Heart left ventricle (tissue), 16 donors: ENCODE data around the gene RPS2. TPM values are rescaled to one million over a fixed set of nuclear protein-coding genes. Genes with fewer than 3 reads are reported as not detected.
A peak's percentile ranks its signal among the peaks of the same experiment; 100 is the strongest.
"Not testable (repeated sequence)": the region's sequence is repeated elsewhere in the genome, so short reads cannot be mapped to it uniquely, and the experiment has no call there.

Experiments used
- ATAC-seq, 4 donors: fragments of 200-7000 bp; cut with Tn5 transposase; one replicate each; pipeline ENCODE4 v1.9.1; 2020 to 2022; ENCODE audit warnings: moderate library complexity in 4 of 4, mild to moderate bottlenecking in 3 of 4, moderate number of reproducible peaks in 1 of 4
- DNase-seq, 5 donors: peaks; one replicate each; pipeline ENCODE4 v3.0.0-alpha.2; 2020
- H3K27ac ChIP-seq, 12 donors: fragments of 200-600 bp; sonication (generic) in 4 of 12; one replicate each; pipeline versions ENCODE4 v1.5.0 to v1.8.0; 2016 to 2022; ENCODE audit warnings: mild to moderate bottlenecking in 2 of 12
- H3K27me3 ChIP-seq, 9 donors: fragments of 200-600 bp; sonication (generic) in 2 of 9; one replicate each; pipeline versions ENCODE4 v1.5.1 to v1.8.0; 2016 to 2022; ENCODE audit warnings: mild to moderate bottlenecking in 3 of 9
- H3K36me3 ChIP-seq, 9 donors: fragments of 200-600 bp; sonication (generic) in 2 of 9; one replicate each; pipeline versions ENCODE4 v1.5.0 to v1.8.0; 2018 to 2022; ENCODE audit warnings: mild to moderate bottlenecking in 2 of 9
- H3K4me1 ChIP-seq, 12 donors: fragments of 200-600 bp; sonication (generic) in 4 of 12; one replicate each; pipeline versions ENCODE4 v1.5.0 to v1.8.0; 2016 to 2022; ENCODE audit warnings: mild to moderate bottlenecking in 3 of 12
- H3K4me3 ChIP-seq, 12 donors: fragments of 200-600 bp; sonication (generic) in 4 of 12; one replicate each; pipeline versions ENCODE4 v1.5.0 to v1.8.0; 2017 to 2022; ENCODE audit warnings: mild to moderate bottlenecking in 9 of 12, moderate library complexity in 4 of 12
- H3K9me3 ChIP-seq, 12 donors: fragments of 200-600 bp; sonication (generic) in 4 of 12; one replicate each; pipeline versions ENCODE4 v1.5.0 to v1.8.0; 2016 to 2022; ENCODE audit warnings: mild to moderate bottlenecking in 1 of 12
- POLR2A ChIP-seq, 2 donors: fragments of 450-650 bp; IDR thresholded peaks; one replicate each; pipeline ENCODE4 v1.6.1; 2017; ENCODE audit warnings: antibody characterized with exemption in 2 of 2, mild to moderate bottlenecking in 2 of 2, moderate library complexity in 2 of 2
- WGBS, 4 donors: extraction: QIAGEN DNeasy Blood & Tissue Kit in 2 of 4; methylation state at CpG; one replicate each; pipeline versions ENCODE4 v1.1.5 to v1.1.7; 2013 to 2018; 5-methylcytosine and 5-hydroxymethylcytosine counted together
- intact Hi-C, 10 donors: fragments of 100-400 bp; cut with DNase I; formaldehyde crosslinking; loops; one replicate each; pipeline versions ENCODE4 v1.11.1 to v1.14.2; 2022
- polyA plus RNA-seq, 2 donors: library from polyadenylated mRNA; stranded (reverse); fragments of 200-250 nt; gene quantifications; one replicate each; pipeline ENCODE4 v1.2.3, GENCODE V29; 2013
- total RNA-seq, 9 donors: library from RNA; depleted of rRNA in 2 of 9; stranded (reverse); fragments of >200 nt in 2 of 9; fragmentation: NEBNext Ultra II Directional in 3 of 9; extraction: Animal tissue kit (Norgen Biotek cat#: 25700) in 3 of 9; gene quantifications; one replicate each; pipeline versions ENCODE4 v1.1.0 to v1.2.4, GENCODE V29; 2016 to 2023
- TF ChIP-seq, protein P1 (sequence below), 12 donors: fragments of 200-600 bp; sonication (generic) in 4 of 12; IDR thresholded peaks; one replicate each; pipeline versions ENCODE4 v1.5.0 to v1.8.0; 2018 to 2022; ENCODE audit warnings: antibody characterized with exemption in 12 of 12, mild to moderate bottlenecking in 5 of 12
- donor health status: ischemic (EF 13 %, LVEDD 7.1; RV severe dilation, severe dysfunction).
- donor health status: healthy with polysubstance abuse.
- donor health status: DM: no; HTN: yes; CAD: no.
- donor health status: DM: no; HTN: no; CAD: no.
- donor health status: ischemic (EF 25% LVEDD 6.9; RV normal size, moderate dysfunction).
- donor health status: ischemic (EF 25% LVEDD 5.7; RV mildly dilated, moderate dysfunction).
- donor health status: healthy.
- donor health status: DM: yes; HTN: yes; CAD: no.
- donor health status: ischemic (EF 35%, LVEDD 5.7; RV mildly dilated, moderate dysfunction).
- donor health status: nonischemic (EF 11% LVEDD 7.7; RV severe dilation, severe dysfunction).
- donor health status: DM: yes; HTN: yes; CAD: no.
- donor health status: PGD.
- donor health status: ischemic (EF 29% LVEDD 5.4; RV normal size, mild dysfunction).
- donor health status: nonischemic (EF 23%, LVEDD 6.1; RV moderate dilation, normal function).

RPS2 gene
- total and polyA plus RNA-seq, 11 donors: 673 to 2,484 (median 1,002) TPM

DNA sequence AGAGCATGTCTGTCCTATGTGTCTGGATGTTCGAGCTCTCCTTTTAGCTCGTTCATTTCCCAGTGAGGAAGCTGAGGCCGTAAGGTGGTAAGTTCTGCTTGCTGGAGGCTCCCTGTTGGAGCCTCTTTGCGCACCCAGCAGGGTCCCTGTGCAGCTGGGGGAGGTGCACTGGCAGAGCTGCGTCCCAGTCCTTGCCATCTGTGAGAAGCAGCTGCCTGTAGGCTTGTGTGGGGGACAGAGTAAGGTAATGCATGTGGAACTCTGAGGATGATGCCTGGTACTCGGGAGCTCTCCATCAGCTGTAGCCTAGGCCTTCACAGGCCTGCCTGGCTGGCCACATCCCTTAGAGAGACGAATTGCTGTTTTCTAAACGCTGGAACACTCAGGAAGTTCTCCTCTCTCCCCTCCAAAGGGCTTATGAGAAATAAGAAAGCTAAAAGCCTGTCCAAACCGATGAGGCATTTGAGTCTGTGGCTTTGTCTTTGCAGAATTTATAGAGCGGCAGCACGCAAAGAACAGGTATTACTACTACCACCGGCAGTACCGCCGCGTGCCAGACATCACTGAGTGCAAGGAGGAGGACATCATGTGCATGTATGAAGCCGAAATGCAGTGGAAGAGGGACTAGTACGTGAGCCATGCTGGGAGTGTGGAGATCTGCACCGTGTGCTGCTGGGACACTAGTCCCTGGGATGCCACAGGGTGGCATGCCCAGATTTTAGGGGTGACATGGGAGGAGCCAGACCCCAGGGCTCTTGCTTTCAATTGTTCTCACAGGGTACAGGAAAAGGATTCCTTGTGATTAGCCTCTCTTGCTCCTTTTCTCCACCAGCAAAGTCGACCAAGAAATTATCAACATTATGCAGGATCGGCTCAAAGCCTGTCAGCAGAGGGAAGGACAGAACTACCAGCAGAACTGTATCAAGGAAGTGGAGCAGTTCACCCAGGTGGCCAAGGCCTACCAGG is 3.7 kb downstream of the RPS2 start:
- WGBS, 4 donors: 42 to 54% (median 51%) methylated on average over 20 of the region's 20 CpGs
- intact Hi-C loops: loop anchor here in 1 of 10 donors (1.0 kb wide), 1 partner anchor 18 kb away; the partner anchor contains the start of gene MSRB1
- ATAC-seq: no peak
- no peak for TF ChIP-seq POLR2A (IDR thresholded peaks at IDR 0.05)
- peaks cover 0 to 33% (median 31%) of the 10 kb centered on the region in 9 donors for H3K36me3 ChIP-seq
- H3K9me3 ChIP-seq: no peaks in the 10 kb centered on the region
- H3K4me3 ChIP-seq: peak overlapping the region in 10 of 12 donors; percentile 69 to 100 (median 92)
- no peak for DNase-seq
- H3K27me3 ChIP-seq: no peaks in the 10 kb centered on the region
- H3K27ac ChIP-seq: peak overlapping the region in 9 of 12 donors; percentile 11 to 99 (median 94)
- peaks cover 7 to 51% (median 35%) of the 10 kb centered on the region in 12 donors for H3K4me1 ChIP-seq

DNA sequence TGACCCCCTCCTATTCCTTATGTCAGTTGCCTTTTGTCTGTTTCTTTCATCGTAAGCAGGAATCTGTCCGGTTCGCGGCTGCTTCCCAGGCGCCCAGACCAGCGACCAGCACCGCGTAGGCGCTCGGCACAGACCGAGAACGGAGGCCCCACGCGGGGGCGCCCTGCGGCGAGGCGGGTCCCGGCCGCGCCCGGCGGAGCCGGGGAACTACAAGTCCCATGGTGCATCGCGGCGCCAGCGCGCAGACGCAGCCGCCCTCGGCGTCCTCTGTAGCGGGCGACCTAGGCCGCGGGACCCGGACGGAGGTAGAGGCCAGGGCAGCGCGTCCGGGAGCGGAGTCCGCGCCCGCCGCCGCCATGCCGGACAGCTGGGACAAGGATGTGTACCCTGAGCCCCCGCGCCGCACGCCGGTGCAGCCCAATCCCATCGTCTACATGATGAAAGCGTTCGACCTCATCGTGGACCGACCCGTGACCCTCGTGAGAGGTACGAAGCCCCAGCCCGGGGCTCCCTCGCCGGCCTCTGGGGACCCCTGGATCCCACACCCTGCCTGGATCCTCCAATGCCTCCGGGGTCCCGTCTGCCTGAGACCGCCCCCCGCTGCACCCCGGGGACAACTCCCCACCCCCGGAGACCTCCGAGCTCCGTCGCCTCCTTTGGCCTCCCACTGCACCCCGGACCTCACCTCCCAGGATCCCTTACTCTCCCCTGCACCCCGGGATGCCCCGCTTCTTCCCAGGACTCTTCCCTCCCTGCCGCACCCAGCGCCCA is 5.2 kb downstream of the RPS2 start, which contains the start of gene NDUFB10:
Gene NDUFB10 (plus strand): TSS at position 270 of the 771 bp plus-strand sequence. CDS start 87 bp downstream, at position 357.
- H3K36me3 ChIP-seq: peaks cover 0 to 33% (median 31%) of the 10 kb centered on the region in 9 donors
- peak within 1 kb of the TSS; percentile 87 to 99 (median 94) for H3K27ac ChIP-seq
- intact Hi-C loops: no loop called here
- DNase-seq: peak; percentile 94 to 98 (median 96)
- ATAC-seq: peak; percentile 77 to 91 (median 90)
- no peaks in the 10 kb centered on the region for H3K27me3 ChIP-seq
- 0 to 1% (median 1%) methylated on average over 42 to 79 of the region's 79 CpGs for WGBS, 4 donors
- H3K4me3 ChIP-seq: peak within 1 kb of the TSS; percentile 68 to 100 (median 90)
- H3K9me3 ChIP-seq: no peaks in the 10 kb centered on the region
- TF ChIP-seq, protein P1, sequence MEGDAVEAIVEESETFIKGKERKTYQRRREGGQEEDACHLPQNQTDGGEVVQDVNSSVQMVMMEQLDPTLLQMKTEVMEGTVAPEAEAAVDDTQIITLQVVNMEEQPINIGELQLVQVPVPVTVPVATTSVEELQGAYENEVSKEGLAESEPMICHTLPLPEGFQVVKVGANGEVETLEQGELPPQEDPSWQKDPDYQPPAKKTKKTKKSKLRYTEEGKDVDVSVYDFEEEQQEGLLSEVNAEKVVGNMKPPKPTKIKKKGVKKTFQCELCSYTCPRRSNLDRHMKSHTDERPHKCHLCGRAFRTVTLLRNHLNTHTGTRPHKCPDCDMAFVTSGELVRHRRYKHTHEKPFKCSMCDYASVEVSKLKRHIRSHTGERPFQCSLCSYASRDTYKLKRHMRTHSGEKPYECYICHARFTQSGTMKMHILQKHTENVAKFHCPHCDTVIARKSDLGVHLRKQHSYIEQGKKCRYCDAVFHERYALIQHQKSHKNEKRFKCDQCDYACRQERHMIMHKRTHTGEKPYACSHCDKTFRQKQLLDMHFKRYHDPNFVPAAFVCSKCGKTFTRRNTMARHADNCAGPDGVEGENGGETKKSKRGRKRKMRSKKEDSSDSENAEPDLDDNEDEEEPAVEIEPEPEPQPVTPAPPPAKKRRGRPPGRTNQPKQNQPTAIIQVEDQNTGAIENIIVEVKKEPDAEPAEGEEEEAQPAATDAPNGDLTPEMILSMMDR (IDR thresholded peaks at IDR 0.05): peak; percentile 50 to 92 (median 76)
- peak; percentile 89 to 99 for TF ChIP-seq POLR2A (IDR thresholded peaks at IDR 0.05)
- peaks cover 7 to 44% (median 29%) of the 10 kb centered on the region in 12 donors for H3K4me1 ChIP-seq

DNA sequence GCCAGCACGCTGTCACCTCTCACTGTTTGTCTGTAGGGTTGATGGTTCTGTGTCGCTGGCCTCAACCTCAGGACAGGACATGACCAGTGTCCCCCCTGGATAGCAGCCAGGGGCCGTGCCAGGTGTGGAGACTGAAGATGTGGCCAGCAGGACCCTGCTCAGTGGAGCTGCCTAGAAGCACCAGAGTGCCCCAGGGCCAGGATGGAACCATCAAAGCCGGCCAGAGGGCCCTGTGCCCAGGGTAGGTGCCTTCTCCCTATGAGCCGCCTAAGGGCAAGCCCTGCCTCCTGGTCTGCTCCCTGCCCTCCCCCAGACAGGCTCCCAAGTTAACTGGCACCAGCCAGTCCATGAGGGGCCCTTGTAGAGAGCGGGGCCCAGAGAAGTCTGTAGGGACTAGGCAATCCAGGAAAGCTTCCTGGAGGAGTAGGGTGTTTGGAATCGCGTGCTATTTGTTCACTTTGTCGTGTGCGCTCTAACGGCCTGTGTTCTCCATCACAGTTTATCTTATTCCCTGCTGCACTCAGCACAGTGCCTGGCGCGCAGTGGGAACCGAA is 5.8 kb downstream of the RPS2 start:
- Histone ChIP-seq H3K27ac (peak overlapping the region in 11 of 12 donors; percentile 87 to 99 (median 94)), H3K9me3 (no peaks in the 10 kb centered on the region), H3K4me3 (peak overlapping the region in 10 of 12 donors; percentile 68 to 100 (median 90)), H3K4me1 (peaks cover 7 to 43% (median 26%) of the 10 kb centered on the region in 12 donors), H3K36me3 (peaks cover 0 to 33% (median 29%) of the 10 kb centered on the region in 9 donors), H3K27me3 (no peaks in the 10 kb centered on the region)
- DNase-seq (peak in 1 of 5 donors; percentile 48), ATAC-seq (peak in 2 of 4 donors; percentile 0 to 3)
- WGBS, 4 donors: 19 to 37% (median 33%) methylated on average over 8 to 14 of the region's 14 CpGs
- intact Hi-C loops: no loop called here
- TF ChIP-seq, protein P1 (IDR thresholded peaks at IDR 0.05): no peak
- TF ChIP-seq POLR2A (IDR thresholded peaks at IDR 0.05): no peak

DNA sequence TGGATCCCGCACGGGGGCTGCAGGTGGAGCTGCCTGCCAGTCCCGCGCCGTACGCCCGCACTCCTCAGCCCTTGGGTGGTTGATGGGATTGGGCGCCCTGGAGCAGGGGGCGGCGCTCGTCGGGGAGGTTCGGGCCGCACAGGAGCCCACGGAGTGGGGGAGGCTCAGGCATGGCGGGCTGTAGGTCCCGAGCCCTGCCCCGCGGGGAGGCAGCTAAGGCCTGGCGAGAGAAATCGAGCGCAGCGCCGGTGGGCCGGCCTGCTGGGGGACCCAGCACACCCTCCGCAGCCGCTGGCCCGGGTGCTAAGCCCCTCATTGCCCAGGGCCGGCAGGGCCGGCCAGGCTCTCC is 6.5 kb downstream of the RPS2 start:
- peak in 1 of 5 donors; percentile 23 for DNase-seq
- H3K4me3 ChIP-seq, H3K27ac ChIP-seq, ATAC-seq, intact Hi-C loops, H3K9me3 ChIP-seq, H3K27me3 ChIP-seq: not testable (repeated sequence)
- 58 to 79% (median 73%) methylated on average over 7 to 30 of the region's 30 CpGs for WGBS, 4 donors
- H3K36me3 ChIP-seq: peaks cover 0 to 26% (median 22%) of the 10 kb centered on the region in 9 donors
- peaks cover 6 to 36% (median 22%) of the 10 kb centered on the region in 12 donors for H3K4me1 ChIP-seq

DNA sequence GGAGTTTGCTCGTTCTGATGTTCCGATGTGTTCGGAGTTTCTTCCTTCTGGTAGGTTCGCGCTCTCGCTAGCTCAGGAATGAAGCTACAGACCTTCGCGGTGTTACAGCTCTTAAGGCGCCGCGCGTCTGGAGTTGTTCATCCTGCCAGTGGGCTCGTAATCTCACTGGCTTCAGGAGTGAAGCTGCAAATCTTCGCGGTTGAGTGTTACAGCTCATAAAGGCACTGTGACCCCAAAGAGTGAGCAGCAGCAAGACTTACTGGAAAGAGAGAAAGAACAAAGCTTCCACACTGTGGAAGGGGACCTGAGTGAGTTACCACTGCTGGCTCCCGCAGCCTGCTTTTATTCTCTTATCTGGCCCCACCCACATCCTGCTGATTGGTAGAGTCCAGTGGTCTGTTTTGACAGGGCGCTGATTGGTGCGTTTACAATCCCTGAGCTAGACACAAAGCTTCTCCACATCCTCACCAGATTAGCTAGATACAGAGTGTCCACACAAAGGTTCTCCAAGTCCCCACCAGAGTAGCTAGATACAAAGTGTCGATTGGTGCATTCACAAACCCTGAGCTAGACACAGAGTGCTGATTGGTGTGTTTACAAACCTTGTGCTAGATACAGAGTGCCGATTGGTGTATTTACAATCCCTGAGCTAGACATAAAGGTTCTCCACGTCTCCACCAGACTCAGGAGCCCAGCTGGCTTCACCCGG is 7.0 kb downstream of the RPS2 start:
- Histone ChIP-seq H3K36me3 (peaks cover 0 to 20% (median 17%) of the 10 kb centered on the region in 9 donors), H3K4me1 (peaks cover 4 to 35% (median 18%) of the 10 kb centered on the region in 12 donors)
- ATAC-seq, H3K27me3 ChIP-seq, H3K27ac ChIP-seq, H3K4me3 ChIP-seq, H3K9me3 ChIP-seq, intact Hi-C loops: not testable (repeated sequence)
- WGBS, 4 donors: 85 to 92% (median 88%) methylated on average over 16 to 22 of the region's 22 CpGs
- DNase-seq: peak in 1 of 5 donors; percentile 15
